ENCODE results near the gene ZPBP.
A peak's percentile ranks its signal among the peaks of the same experiment; 100 is the strongest.

ZPBP gene, protein sequence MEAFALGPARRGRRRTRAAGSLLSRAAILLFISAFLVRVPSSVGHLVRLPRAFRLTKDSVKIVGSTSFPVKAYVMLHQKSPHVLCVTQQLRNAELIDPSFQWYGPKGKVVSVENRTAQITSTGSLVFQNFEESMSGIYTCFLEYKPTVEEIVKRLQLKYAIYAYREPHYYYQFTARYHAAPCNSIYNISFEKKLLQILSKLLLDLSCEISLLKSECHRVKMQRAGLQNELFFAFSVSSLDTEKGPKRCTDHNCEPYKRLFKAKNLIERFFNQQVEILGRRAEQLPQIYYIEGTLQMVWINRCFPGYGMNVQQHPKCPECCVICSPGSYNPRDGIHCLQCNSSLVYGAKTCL

DNA sequence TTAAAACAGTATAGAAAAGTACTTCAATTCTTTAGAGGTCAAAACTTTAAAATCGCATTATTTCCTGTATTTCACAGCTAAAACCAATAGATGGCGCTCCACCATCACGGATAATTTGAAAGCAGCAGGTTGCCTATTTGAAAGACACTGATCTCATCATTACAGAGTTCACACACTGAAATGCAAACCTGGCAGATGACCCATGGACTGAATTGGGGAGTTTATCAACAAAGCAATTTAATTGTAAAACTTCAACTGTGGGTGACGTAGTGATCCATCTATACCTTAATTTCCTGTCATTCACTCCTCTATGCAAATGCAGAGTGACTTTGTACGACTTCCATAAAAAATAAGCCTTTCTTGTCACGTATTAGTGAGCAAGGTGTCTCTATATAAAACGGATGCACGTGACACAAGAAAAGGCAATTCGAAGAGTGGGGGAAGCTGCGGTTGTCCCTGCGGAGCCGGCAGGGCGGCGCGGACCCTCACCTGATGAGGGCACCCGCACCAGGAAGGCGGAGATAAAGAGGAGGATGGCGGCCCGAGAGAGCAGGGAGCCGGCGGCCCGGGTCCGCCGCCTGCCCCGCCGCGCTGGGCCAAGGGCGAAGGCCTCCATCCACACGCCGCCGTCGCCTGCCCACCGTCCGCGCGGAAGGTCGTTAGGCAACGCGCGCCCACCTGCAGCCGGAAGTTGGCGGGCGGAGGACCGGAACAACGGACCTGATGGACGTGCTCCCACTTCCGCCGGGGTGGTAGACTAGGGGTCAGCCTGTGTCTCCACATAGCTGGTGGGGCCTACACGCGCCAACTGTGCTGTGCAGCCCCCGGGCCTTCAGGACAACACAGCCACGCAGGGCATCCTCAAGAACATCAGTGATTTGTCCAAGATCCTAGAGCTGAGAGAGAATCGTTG lies at the start of gene ZPBP:
ZPBP (minus strand) TSS at position 668 of the 913 bp plus-strand sequence; CDS start at position 616, 52 bp downstream.
- H3K27me3 ChIP-seq (ENCODE audit: insufficient read depth, low read length) = no peaks in the 10 kb centered on the region
- H3F3A ChIP-seq (ENCODE audit: insufficient read depth, low read length) = no peaks in the 10 kb centered on the region
- no peaks in the 10 kb centered on the region for H4K20me1 ChIP-seq (ENCODE audit: insufficient read depth, low read length)
- H3K36me3 ChIP-seq (ENCODE audit: insufficient read depth, low read length) = no peaks in the 10 kb centered on the region; the same call in 1 of the 2 replicates
- peak within 1 kb of the TSS; percentile 97 for H2AFZ ChIP-seq (ENCODE audit: low read length)
- H3K4me1 ChIP-seq (ENCODE audit: insufficient read depth, low read length, severe bottlenecking) = peaks cover 12% of the 10 kb centered on the region
- peak within 1 kb of the TSS; percentile 29 for H3K27ac ChIP-seq (ENCODE audit: low read depth, low read length, poor library complexity, severe bottlenecking)
- peak within 1 kb of the TSS; percentile 70 for H3K9ac ChIP-seq (ENCODE audit: low read length)
- TF ChIP-seq EZH2 (IDR thresholded peaks at IDR 0.05; ENCODE audit: borderline replicate concordance, low read length) = no peak
- TF ChIP-seq, protein P1, sequence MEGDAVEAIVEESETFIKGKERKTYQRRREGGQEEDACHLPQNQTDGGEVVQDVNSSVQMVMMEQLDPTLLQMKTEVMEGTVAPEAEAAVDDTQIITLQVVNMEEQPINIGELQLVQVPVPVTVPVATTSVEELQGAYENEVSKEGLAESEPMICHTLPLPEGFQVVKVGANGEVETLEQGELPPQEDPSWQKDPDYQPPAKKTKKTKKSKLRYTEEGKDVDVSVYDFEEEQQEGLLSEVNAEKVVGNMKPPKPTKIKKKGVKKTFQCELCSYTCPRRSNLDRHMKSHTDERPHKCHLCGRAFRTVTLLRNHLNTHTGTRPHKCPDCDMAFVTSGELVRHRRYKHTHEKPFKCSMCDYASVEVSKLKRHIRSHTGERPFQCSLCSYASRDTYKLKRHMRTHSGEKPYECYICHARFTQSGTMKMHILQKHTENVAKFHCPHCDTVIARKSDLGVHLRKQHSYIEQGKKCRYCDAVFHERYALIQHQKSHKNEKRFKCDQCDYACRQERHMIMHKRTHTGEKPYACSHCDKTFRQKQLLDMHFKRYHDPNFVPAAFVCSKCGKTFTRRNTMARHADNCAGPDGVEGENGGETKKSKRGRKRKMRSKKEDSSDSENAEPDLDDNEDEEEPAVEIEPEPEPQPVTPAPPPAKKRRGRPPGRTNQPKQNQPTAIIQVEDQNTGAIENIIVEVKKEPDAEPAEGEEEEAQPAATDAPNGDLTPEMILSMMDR (IDR thresholded peaks at IDR 0.05; ENCODE audit: low read length) = peak; percentile 98
- peak within 1 kb of the TSS; percentile 93 for H3K4me2 ChIP-seq (ENCODE audit: low read length)
- no peaks in the 10 kb centered on the region for H3K9me2 ChIP-seq (ENCODE audit: low read depth, low read length)
- no peaks in the 10 kb centered on the region for H3K79me2 ChIP-seq (ENCODE audit: insufficient read depth, low read length)
- no peaks in the 10 kb centered on the region; the same call in 1 of the 2 replicates for H3K9me3 ChIP-seq (ENCODE audit: low read length)
- H3K4me3 ChIP-seq (ENCODE audit: low read depth, low read length, poor library complexity, severe bottlenecking) = peak within 1 kb of the TSS; percentile 67

DNA sequence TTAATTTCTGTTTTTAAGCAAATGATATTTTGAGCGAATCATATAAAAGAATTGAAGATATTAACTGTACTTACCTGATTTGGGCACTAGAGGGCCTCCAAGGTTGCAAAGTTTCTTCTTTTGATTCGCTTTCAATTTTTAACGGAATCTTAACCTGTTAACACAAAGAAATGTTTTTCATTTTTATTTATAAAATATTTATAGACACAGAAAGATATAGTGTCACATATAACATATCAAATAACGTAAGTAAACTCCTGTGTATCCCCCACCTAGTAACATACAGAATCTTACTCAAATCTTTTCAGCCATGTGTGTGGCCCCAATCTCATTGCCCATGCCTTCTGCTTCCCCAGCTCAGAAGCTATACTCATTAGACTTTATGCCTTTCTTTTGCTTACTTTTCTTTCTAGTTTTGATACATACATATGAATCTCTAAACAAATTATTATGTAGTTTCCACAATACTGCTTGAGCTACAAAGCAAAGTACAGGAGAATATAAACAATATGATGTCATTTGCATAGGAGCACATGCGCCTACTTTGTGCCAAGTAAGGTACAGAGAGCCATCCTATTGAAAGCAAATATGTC lies 49.5 kb upstream of the ZPBP start:
- no peak for TF ChIP-seq EZH2 (IDR thresholded peaks at IDR 0.05; ENCODE audit: borderline replicate concordance, low read length)
- TF ChIP-seq, protein P1 (IDR thresholded peaks at IDR 0.05; ENCODE audit: low read length) = peak; percentile 81

DNA sequence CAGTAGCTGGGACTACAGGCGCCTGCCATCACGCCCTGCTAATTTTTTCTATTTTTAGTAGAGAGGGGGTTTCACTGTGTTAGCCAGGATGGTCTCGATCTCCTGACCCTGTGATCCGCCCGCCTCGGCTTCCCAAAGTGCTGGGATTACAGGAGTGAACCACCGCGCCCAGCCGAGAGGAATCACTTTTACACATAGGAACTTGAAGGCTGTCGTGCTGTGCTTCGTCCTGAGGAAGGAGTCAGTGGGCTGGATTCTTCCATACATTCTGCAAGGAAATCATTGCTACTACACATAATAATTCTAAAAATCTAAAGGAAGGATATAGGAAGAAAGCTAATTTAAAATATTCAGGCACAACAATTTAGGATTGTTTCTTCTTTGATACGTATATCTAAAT lies 48.8 kb upstream of the ZPBP start:
- Histone ChIP-seq H3F3A (ENCODE audit: insufficient read depth, low read length) (peaks cover 3% of the 10 kb centered on the region; the same call in 1 of the 2 replicates), H3K4me1 (ENCODE audit: insufficient read depth, low read length, severe bottlenecking) (peaks cover 68% of the 10 kb centered on the region), H3K27ac (ENCODE audit: low read depth, low read length, poor library complexity, severe bottlenecking) (peak overlapping the region; percentile 79), H3K9ac (ENCODE audit: low read length) (peak overlapping the region; percentile 59), H3K4me2 (ENCODE audit: low read length) (peak overlapping the region; percentile 77), H3K9me3 (ENCODE audit: low read length) (peaks cover 5% of the 10 kb centered on the region), H4K20me1 (ENCODE audit: insufficient read depth, low read length) (no peaks in the 10 kb centered on the region), H3K4me3 (ENCODE audit: low read depth, low read length, poor library complexity, severe bottlenecking) (peak overlapping the region; percentile 52), H3K36me3 (ENCODE audit: insufficient read depth, low read length) (no peaks in the 10 kb centered on the region), H3K79me2 (ENCODE audit: insufficient read depth, low read length) (no peaks in the 10 kb centered on the region), H3K27me3 (ENCODE audit: insufficient read depth, low read length) (no peaks in the 10 kb centered on the region), H2AFZ (ENCODE audit: low read length) (no peak overlapping the region), H3K9me2 (ENCODE audit: low read depth, low read length) (no peaks in the 10 kb centered on the region)
- TF ChIP-seq, protein P1 (IDR thresholded peaks at IDR 0.05; ENCODE audit: low read length) = no peak
- TF ChIP-seq EZH2 (IDR thresholded peaks at IDR 0.05; ENCODE audit: borderline replicate concordance, low read length) = no peak

More for the DNA sequence above, 49.5 kb upstream of the ZPBP start:
- peak overlapping the region; percentile 94 for H3K27ac ChIP-seq (ENCODE audit: low read depth, low read length, poor library complexity, severe bottlenecking)
- peak overlapping the region; percentile 77 for H3K4me2 ChIP-seq (ENCODE audit: low read length)
- H4K20me1 ChIP-seq (ENCODE audit: insufficient read depth, low read length) = no peaks in the 10 kb centered on the region
- peaks cover 4% of the 10 kb centered on the region for H3F3A ChIP-seq (ENCODE audit: insufficient read depth, low read length)
- peak overlapping the region; percentile 52 for H3K4me3 ChIP-seq (ENCODE audit: low read depth, low read length, poor library complexity, severe bottlenecking)
- H3K4me1 ChIP-seq (ENCODE audit: insufficient read depth, low read length, severe bottlenecking) = peaks cover 74% of the 10 kb centered on the region
- peak overlapping the region; percentile 59 for H3K9ac ChIP-seq (ENCODE audit: low read length)
- peaks cover 5% of the 10 kb centered on the region for H3K9me3 ChIP-seq (ENCODE audit: low read length)
- peak overlapping the region; percentile 19; the same call in 1 of the 2 replicates for H2AFZ ChIP-seq (ENCODE audit: low read length)
- no peaks in the 10 kb centered on the region for H3K36me3 ChIP-seq (ENCODE audit: insufficient read depth, low read length)
- H3K79me2 ChIP-seq (ENCODE audit: insufficient read depth, low read length) = no peaks in the 10 kb centered on the region
- H3K27me3 ChIP-seq (ENCODE audit: insufficient read depth, low read length) = no peaks in the 10 kb centered on the region
- H3K9me2 ChIP-seq (ENCODE audit: low read depth, low read length) = no peaks in the 10 kb centered on the region
